HEK293T (cell line): ENCODE results near the gene COA8.

ENCODE experiments used
- CTCF ChIA-PET: fragments of 350-600 bp; formaldehyde crosslinking; extraction: SDS; loops from one replicate; lab custom pipeline; 2021; ENCODE audit warnings: antibody characterized with exemption, inconsistent platforms; lab: Yijun Ruan, JAX
- POLR2A ChIA-PET: fragments of 350-600 bp; formaldehyde crosslinking; extraction: SDS; loops from one replicate; lab custom pipeline; 2020; ENCODE audit warnings: antibody characterized with exemption, inconsistent platforms; lab: Yijun Ruan, JAX
- DNase-seq: peaks from one replicate; pipeline ENCODE4 v3.0.0; 2012; ENCODE audit warnings: mixed read lengths; ENCODE audit errors: extremely low spot score
- ARNT ChIP-seq: fragments of 450-650 bp; IDR thresholded peaks from 2 replicates; pipeline ENCODE4 v1.6.1; 2017; ENCODE audit warnings: mild to moderate bottlenecking
- BHLHE40 ChIP-seq: fragments of 450-650 bp; IDR thresholded peaks from 2 replicates; pipeline ENCODE4 v1.6.1; 2016; ENCODE audit warnings: mild to moderate bottlenecking, moderate library complexity, borderline replicate concordance
- CTBP1 ChIP-seq: fragments of 450-650 bp; IDR thresholded peaks from 2 replicates; pipeline ENCODE4 v1.6.1; 2016; ENCODE audit warnings: borderline replicate concordance
- ELF4 ChIP-seq: fragments of 450-650 bp; IDR thresholded peaks from 2 replicates; pipeline ENCODE4 v1.6.1; 2017; ENCODE audit warnings: antibody characterized with exemption
- FOXA1 ChIP-seq: fragments of 450-650 bp; IDR thresholded peaks from 2 replicates; pipeline ENCODE4 v1.6.1; 2016; ENCODE audit warnings: mild to moderate bottlenecking
- FOXK2 ChIP-seq: fragments of 450-650 bp; IDR thresholded peaks from 2 replicates; pipeline ENCODE4 v1.6.1; 2016; ENCODE audit warnings: mild to moderate bottlenecking
- FOXM1 ChIP-seq: fragments of 450-650 bp; IDR thresholded peaks from 2 replicates; pipeline ENCODE4 v1.6.1; 2017; ENCODE audit warnings: mild to moderate bottlenecking, borderline replicate concordance
- HDGF ChIP-seq: fragments of 450-650 bp; IDR thresholded peaks from 2 replicates; pipeline ENCODE4 v1.6.1; 2017; ENCODE audit warnings: antibody characterized with exemption, borderline replicate concordance
- L3MBTL2 ChIP-seq: fragments of 450-650 bp; conservative IDR thresholded peaks from 2 replicates; pipeline ENCODE4 v1.6.1; 2016; ENCODE audit warnings: mild to moderate bottlenecking
- LEF1 ChIP-seq: fragments of 450-650 bp; IDR thresholded peaks from 2 replicates; pipeline ENCODE4 v1.6.1; 2017; ENCODE audit warnings: mild to moderate bottlenecking, borderline replicate concordance
- NFRKB ChIP-seq: fragments of 450-650 bp; IDR thresholded peaks from 2 replicates; pipeline ENCODE4 v1.6.1; 2016; ENCODE audit warnings: mild to moderate bottlenecking, moderate library complexity
- PKNOX1 ChIP-seq: fragments of 450-650 bp; IDR thresholded peaks from 2 replicates; pipeline ENCODE4 v1.6.1; 2016
- SP1 ChIP-seq: fragments of 450-650 bp; IDR thresholded peaks from 2 replicates; pipeline ENCODE4 v1.6.1; 2017
- SUZ12 ChIP-seq: fragments of 450-650 bp; IDR thresholded peaks from 2 replicates; pipeline ENCODE4 v1.6.1; 2016; ENCODE audit warnings: mild to moderate bottlenecking
- TARDBP ChIP-seq: fragments of 450-650 bp; IDR thresholded peaks from 2 replicates; pipeline ENCODE4 v1.6.1; 2016
- ZNF384 ChIP-seq: fragments of 450-650 bp; IDR thresholded peaks from 2 replicates; pipeline ENCODE4 v1.6.1; 2016

The COA8 gene

GRCh38 chr14:103626146-103626850 is 63.5 kb downstream of the COA8 start:
- POLR2A ChIA-PET: no interaction called here
- TF ChIP-seq BHLHE40: no peak
- TF ChIP-seq TARDBP: no peak
- no peak for TF ChIP-seq ZNF384
- TF ChIP-seq CTBP1: no peak
- TF ChIP-seq LEF1: no peak
- TF ChIP-seq SUZ12: no peak
- no peak for TF ChIP-seq HDGF
- no peak for TF ChIP-seq FOXM1
- DNase-seq: no peak
- CTCF ChIA-PET: interaction anchor here (0.6 kb wide), 1 partner anchor 259 kb away, joined by 4 read pairs; no protein-coding TSS in a partner anchor

DNA sequence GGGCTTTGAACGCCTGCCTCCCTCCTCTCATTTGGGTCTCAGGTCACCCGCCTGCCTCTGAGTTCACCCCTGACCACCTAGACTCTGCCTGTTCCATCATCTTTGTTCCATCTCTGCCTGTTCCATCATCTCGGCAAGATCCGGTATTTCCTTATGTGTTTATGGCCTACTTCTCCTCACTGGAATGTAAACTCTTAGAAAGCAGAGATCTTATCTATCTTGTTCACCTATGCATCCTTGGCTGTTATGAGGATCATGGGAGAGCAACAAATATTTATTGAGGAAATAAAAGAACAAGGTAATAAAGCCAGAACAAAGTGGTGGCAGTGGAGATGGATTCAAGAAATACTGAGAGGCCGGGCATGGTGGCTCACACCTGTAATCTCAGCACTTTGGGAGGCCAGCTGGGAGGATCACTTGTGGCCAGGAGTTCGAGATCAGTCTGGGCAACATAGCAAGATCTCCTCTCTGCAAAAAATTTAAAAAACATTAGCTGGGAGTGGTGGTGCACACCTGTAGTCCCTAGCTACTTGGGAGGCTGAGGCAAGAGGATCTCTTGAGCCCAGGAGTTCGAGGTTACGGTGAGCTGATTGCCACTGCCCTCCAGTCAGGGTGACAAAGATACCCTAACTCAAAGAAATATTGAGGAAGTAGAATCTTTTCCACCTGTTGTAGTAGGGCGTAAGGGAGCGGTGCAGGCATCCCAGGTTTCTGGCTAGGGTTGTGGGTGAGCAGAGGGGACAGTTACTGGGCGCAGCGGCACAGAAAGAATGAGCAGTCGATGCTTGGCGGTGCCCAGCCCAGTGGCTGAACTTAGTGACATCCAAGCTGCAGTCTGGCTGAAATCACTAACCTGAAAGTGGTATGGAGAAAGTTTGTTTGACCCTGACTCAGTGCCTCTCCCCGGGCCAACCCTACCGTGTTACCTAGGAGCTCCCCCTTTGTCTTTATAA is 64.6 kb downstream of the COA8 start:
- POLR2A ChIA-PET: no interaction called here
- DNase-seq: no peak
- CTCF ChIA-PET: no interaction called here
- TF ChIP-seq ZNF384: no peak
- TF ChIP-seq BHLHE40: no peak
- TF ChIP-seq FOXM1: no peak
- TF ChIP-seq SUZ12: no peak
- TF ChIP-seq NFRKB: no peak
- TF ChIP-seq FOXA1: no peak
- TF ChIP-seq ELF4: no peak
- TF ChIP-seq HDGF: no peak
- TF ChIP-seq FOXK2: no peak
- no peak for TF ChIP-seq PKNOX1
- TF ChIP-seq ARNT: no peak
- TF ChIP-seq LEF1: no peak
- no peak for TF ChIP-seq L3MBTL2
- no peak for TF ChIP-seq SP1

GRCh38 chr14:103628221-103628683 is 65.5 kb downstream of the COA8 start:
- DNase-seq: peak; percentile 46
- POLR2A ChIA-PET: interaction anchor here (1.0 to 2.3 kb wide), 4 partner anchors 11 to 90 kb away, joined by 3 to 9 read pairs (median 6); no protein-coding TSS in a partner anchor
- no peak for TF ChIP-seq SUZ12
- TF ChIP-seq FOXA1: no peak
- no peak for TF ChIP-seq ZNF384
- peak; percentile 52 for TF ChIP-seq L3MBTL2
- no peak for TF ChIP-seq BHLHE40
- CTCF ChIA-PET: no interaction called here

DNA sequence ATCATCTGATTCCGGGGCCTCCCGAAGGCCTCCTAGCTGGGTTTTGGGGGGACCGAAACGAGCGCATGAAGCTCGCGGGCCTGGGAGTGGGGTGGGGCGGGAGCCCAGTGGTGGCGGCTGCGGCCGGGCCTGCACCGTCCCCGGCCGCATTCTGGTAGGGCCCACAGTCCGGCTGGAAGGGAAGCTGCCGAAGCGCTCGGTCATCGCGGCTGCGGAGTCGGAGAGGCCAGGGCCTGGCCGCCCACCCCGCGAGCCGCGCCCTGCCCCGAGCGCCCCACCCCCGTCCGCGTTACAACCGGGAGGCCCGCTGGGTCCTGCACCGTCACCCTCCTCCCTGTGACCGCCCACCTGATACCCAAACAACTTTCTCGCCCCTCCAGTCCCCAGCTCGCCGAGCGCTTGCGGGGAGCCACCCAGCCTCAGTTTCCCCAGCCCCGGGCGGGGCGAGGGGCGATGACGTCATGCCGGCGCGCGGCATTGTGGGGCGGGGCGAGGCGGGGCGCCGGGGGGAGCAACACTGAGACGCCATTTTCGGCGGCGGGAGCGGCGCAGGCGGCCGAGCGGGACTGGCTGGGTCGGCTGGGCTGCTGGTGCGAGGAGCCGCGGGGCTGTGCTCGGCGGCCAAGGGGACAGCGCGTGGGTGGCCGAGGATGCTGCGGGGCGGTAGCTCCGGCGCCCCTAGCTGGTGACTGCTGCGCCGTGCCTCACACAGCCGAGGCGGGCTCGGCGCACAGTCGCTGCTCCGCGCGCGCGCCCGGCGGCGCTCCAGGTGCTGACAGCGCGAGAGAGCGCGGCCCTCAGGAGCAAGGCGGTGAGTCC is 66.1 kb downstream of the COA8 start, which contains the start of gene KLC1:
Gene KLC1, plus strand, starts transcription at position 528 of the 819 bp plus-strand sequence. CDS start 25,354 bp downstream, outside the sequence.
- CTCF ChIA-PET: no interaction called here
- DNase-seq: peak; percentile 88
- TF ChIP-seq CTBP1: 0 out of 2 replicates have a peak, but pooled peaks have one; percentile 43
- TF ChIP-seq FOXM1: no peak
- POLR2A ChIA-PET: interaction anchor here (0.6 to 2.3 kb wide), 5 partner anchors 10 to 106 kb away, joined by 3 to 9 read pairs (median 4); partner anchors contain the start of gene CKB

DNA sequence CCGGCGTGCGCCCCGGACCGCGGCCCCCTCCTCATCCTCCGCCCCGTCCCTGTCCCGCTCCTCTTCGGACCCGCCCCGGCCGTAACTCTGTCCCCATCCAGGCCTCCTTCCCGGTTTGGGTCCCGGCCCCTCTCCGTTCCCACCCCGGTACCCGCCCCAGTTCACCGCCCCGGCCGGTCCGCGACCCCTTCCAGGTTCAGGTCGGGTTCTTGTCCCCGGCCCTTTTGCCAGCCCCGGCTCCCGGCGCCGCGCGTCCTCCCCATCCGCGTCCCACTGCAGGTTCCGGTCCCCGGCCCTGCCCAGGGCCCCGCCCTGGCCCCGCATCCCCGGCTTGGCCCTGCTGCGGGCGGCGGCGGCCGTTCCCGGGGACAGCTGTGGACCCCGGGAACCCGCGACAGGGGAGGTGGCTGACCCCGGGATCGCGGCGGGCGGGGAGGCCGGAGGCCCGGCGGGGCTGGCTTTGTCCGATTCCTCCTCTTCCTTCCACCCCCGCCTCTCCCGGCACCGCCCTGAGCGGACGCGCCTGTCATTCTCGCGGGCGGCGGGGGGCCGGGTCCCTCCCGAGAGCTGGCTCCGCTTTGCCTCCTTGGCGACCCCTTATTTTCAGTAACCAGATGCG is 66.9 kb downstream of the COA8 start:
- peak; percentile 71 for DNase-seq
- no peak for TF ChIP-seq L3MBTL2
- no peak for TF ChIP-seq LEF1
- TF ChIP-seq TARDBP: no peak
- no peak for TF ChIP-seq BHLHE40
- TF ChIP-seq PKNOX1: peak; percentile 72; the same call in 1 of the 2 replicates
- ChIA-PET CTCF (no interaction called here), POLR2A (interaction anchor here (1.0 to 2.3 kb wide), 3 partner anchors 10 to 28 kb away, joined by 3 to 9 read pairs (median 7); no protein-coding TSS in a partner anchor)
